Keratinocyte (primary cell): ENCODE measurements around the gene HELZ2. TPM values are rescaled to one million over a fixed set of nuclear protein-coding genes. Genes with fewer than 3 reads are reported as not detected.

Source experiments
- DNase-seq: peaks from one replicate; pipeline ENCODE4 v3.0.0-alpha.2; 2011; ENCODE audit warnings: low read depth, missing footprints, low spot score
- FAIRE-seq: peaks from 2 replicates; lab custom pipeline; 2011; peaks lifted over from hg19 to GRCh38; lab: Jason Lieb, UNC
- H2AFZ ChIP-seq: 2 replicates; pipeline ENCODE4 v1.6.0; 2012; ENCODE audit warnings: low read length, control low read depth, inconsistent platforms; ENCODE audit not compliant: control insufficient read depth
- H3K27ac ChIP-seq: 2 replicates; pipeline ENCODE4 v1.5.1; 2011; ENCODE audit warnings: low read length; ENCODE audit not compliant: control insufficient read depth, insufficient read depth
- H3K27me3 ChIP-seq: 3 replicates; pipeline ENCODE4 v1.6.0; 2011; ENCODE audit warnings: low read length; ENCODE audit not compliant: control insufficient read depth, insufficient read depth; ENCODE audit errors: extremely low read depth
- H3K36me3 ChIP-seq, 2 experiments: 2 replicates in 1 of 2; 3 replicates in 1 of 2; pipeline ENCODE4 v1.5.1; 2011; ENCODE audit warnings: low read length in 2 of 2, mild to moderate bottlenecking in 1 of 2; ENCODE audit not compliant: control insufficient read depth in 2 of 2, insufficient read depth in 2 of 2; ENCODE audit errors: extremely low read depth in 1 of 2
- H3K4me1 ChIP-seq: 3 replicates; pipeline ENCODE4 v1.5.1; 2011; ENCODE audit warnings: low read length; ENCODE audit not compliant: control insufficient read depth, insufficient read depth; ENCODE audit errors: extremely low read depth
- H3K4me2 ChIP-seq: 3 replicates; pipeline ENCODE4 v1.6.0; 2011; ENCODE audit warnings: low read depth, low read length; ENCODE audit not compliant: control insufficient read depth, insufficient read depth; ENCODE audit errors: extremely low read depth
- H3K4me3 ChIP-seq, 3 experiments: fragments of 200-600 bp in 1 of 3; sonication (generic) in 1 of 3; 2 replicates in 2 of 3; 3 replicates in 1 of 3; pipeline ENCODE4 v1.5.1; 2011 to 2016; ENCODE audit warnings: low read length in 3 of 3, mild to moderate bottlenecking in 3 of 3, control low read depth in 2 of 3, inconsistent platforms in 1 of 3, low read depth in 1 of 3, mixed read lengths in 1 of 3, mixed run types in 1 of 3, moderate library complexity in 1 of 3; ENCODE audit not compliant: control insufficient read depth in 2 of 3, insufficient read depth in 2 of 3; ENCODE audit errors: extremely low read depth in 1 of 3
- H3K79me2 ChIP-seq: 2 replicates; pipeline ENCODE4 v1.6.0; 2012; ENCODE audit warnings: low read length; ENCODE audit not compliant: control insufficient read depth, insufficient read depth
- H3K9ac ChIP-seq: 3 replicates; pipeline ENCODE4 v1.6.0; 2011; ENCODE audit warnings: low read length; ENCODE audit not compliant: control insufficient read depth, insufficient read depth; ENCODE audit errors: extremely low read depth
- H3K9me1 ChIP-seq: 3 replicates; pipeline ENCODE4 v1.6.0; 2011; ENCODE audit warnings: low read length; ENCODE audit not compliant: control insufficient read depth, insufficient read depth; ENCODE audit errors: extremely low read depth
- H3K9me3 ChIP-seq: 2 replicates; pipeline ENCODE4 v1.5.1; 2012; ENCODE audit warnings: low read depth, low read length; ENCODE audit not compliant: control insufficient read depth
- H4K20me1 ChIP-seq: 3 replicates; pipeline ENCODE4 v1.6.0; 2011; ENCODE audit warnings: low read length; ENCODE audit not compliant: control insufficient read depth, insufficient read depth; ENCODE audit errors: extremely low read depth
- EZH2 ChIP-seq: IDR thresholded peaks from one replicate; pipeline ENCODE4 v1.6.1; 2012; ENCODE audit warnings: inconsistent platforms, mild to moderate bottlenecking, low read length, moderate library complexity
- dilution Hi-C: fragments of 300-500 bp; cut with MboI; formaldehyde crosslinking; loops from one replicate; pipeline ENCODE4 v1.7.0; 2020; ENCODE audit warnings: low sequenced_read_pairs; ENCODE audit not compliant: extremely low pct_ligation_motif_present
- polyA plus RNA-seq, 5 experiments: library from polyadenylated mRNA; depleted of rRNA in 3 of 5; stranded (reverse) in 3 of 5; stranded (forward) in 1 of 5; unstranded in 1 of 5; fragments of >200 nt; gene quantifications; 1 replicate in 1 of 5; 2 replicates in 3 of 5; 3 replicates in 1 of 5; pipeline versions ENCODE4 v1.2.1 to v1.2.3, GENCODE V29; 2011 to 2012; ENCODE audit warnings: missing spikeins in 2 of 5, low read depth in 1 of 5, low replicate concordance in 1 of 5
- TF ChIP-seq, protein P1 (sequence below), 3 experiments: IDR thresholded peaks in 1 of 3; conservative IDR thresholded peaks in 1 of 3; optimal IDR thresholded peaks in 1 of 3; 2 replicates in 2 of 3; 3 replicates in 1 of 3; pipeline versions ENCODE3 to v1.5.1; 2011; ENCODE audit warnings: low read length in 3 of 3, mild to moderate bottlenecking in 3 of 3, moderate library complexity in 2 of 3, control low read depth in 1 of 3, inconsistent platforms in 1 of 3; ENCODE audit not compliant: insufficient read depth in 2 of 3; ENCODE audit errors: extremely low read depth in 1 of 3

Gene HELZ2
- polyA plus RNA-seq, 1 donor (not counting 4 experiments of a cell fraction or from before 2014, with no cell fraction given): 14.8 TPM

DNA sequence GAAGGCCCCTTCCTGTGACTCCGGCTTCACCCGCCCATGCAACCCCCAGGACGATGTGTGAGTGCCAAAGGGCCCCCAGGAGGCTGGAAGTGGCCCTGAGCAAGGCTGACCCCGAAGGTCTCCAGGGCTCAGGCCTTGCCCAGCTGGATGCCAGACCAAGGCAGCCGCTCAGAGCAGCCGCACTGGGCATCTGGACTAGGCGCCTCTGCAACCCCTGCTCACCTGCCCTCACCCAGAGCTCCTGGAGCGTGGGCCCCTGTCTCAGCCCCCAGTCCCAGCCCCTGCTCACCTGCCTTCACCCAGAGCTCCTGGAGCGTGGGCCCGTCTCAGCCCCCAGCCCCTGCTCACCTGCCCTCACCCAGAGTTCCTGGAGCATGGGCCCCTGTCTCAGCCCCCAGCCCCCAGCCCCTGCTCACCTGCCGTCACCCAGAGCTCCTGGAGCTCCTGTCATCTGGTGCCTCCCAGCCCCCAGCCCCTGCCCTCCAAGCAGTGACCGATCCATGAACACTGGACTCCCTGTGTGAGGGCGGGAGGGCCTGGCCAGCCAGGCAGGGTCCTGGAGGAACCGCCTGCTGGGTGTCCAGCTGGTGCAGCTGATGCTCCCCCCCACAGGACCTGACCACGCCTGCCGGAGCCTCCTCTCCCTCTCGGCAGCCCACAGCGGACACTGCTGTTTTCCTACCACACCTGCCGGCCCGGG, 27.6 kb downstream of the HELZ2 start:
- H3K36me3 ChIP-seq: no peaks in the 10 kb centered on the region
- H3K9me1 ChIP-seq: no peaks in the 10 kb centered on the region
- no peak overlapping the region for H3K4me2 ChIP-seq
- no peaks in the 10 kb centered on the region for H3K9me3 ChIP-seq
- no peak overlapping the region for H3K4me3 ChIP-seq
- H3K79me2 ChIP-seq: no peaks in the 10 kb centered on the region
- H3K27me3 ChIP-seq: peaks cover 3% of the 10 kb centered on the region
- H3K9ac ChIP-seq: no peak overlapping the region
- no peak overlapping the region for H2AFZ ChIP-seq
- H4K20me1 ChIP-seq: no peaks in the 10 kb centered on the region
- H3K27ac ChIP-seq: no peak overlapping the region
- TF ChIP-seq EZH2: no peak
- TF ChIP-seq, protein P1, sequence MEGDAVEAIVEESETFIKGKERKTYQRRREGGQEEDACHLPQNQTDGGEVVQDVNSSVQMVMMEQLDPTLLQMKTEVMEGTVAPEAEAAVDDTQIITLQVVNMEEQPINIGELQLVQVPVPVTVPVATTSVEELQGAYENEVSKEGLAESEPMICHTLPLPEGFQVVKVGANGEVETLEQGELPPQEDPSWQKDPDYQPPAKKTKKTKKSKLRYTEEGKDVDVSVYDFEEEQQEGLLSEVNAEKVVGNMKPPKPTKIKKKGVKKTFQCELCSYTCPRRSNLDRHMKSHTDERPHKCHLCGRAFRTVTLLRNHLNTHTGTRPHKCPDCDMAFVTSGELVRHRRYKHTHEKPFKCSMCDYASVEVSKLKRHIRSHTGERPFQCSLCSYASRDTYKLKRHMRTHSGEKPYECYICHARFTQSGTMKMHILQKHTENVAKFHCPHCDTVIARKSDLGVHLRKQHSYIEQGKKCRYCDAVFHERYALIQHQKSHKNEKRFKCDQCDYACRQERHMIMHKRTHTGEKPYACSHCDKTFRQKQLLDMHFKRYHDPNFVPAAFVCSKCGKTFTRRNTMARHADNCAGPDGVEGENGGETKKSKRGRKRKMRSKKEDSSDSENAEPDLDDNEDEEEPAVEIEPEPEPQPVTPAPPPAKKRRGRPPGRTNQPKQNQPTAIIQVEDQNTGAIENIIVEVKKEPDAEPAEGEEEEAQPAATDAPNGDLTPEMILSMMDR (optimal IDR thresholded peaks at IDR 0.05 in 1 of 3, IDR thresholded peaks at IDR 0.05 in 1 of 3, conservative IDR thresholded peaks at IDR 0.05 in 1 of 3; ENCODE audit: extremely low read depth in 1 of 3, insufficient read depth in 2 of 3, low read length in 3 of 3): no peak
- H3K4me1 ChIP-seq: peaks cover 40% of the 10 kb centered on the region
- DNase-seq: no peak
- no peak for FAIRE-seq
- dilution Hi-C loops: no loop called here

DNA sequence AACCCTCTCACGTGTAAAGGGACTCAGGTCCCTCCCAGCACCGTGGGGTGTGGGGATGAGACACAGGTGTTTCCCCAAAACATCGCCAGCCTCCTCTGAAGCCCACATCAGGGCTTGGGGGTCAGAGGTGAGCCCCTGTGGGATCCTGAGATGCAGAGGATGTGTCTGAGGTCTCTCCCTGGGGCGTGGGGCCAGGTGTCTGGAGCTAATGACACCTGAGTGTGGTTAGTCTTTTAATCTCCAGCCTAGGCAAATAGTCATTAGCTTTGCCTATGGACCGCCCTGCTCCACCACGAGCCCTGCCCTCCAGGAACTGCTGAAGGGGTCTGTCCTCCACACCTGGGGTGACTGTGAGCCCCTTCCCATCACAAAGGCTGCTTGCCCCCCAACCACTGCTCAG, 28.2 kb downstream of the HELZ2 start:
- dilution Hi-C loops: no loop called here
- peaks cover 40% of the 10 kb centered on the region for H3K4me1 ChIP-seq
- H3K79me2 ChIP-seq: no peaks in the 10 kb centered on the region
- H3K9ac ChIP-seq: peak overlapping the region; percentile 48
- H3K36me3 ChIP-seq: no peaks in the 10 kb centered on the region
- H3K27me3 ChIP-seq: peaks cover 3% of the 10 kb centered on the region
- no peak overlapping the region for H2AFZ ChIP-seq
- H4K20me1 ChIP-seq: no peaks in the 10 kb centered on the region
- no peak for FAIRE-seq
- peak overlapping the region in 1 of 3 experiments; percentile 31 for H3K4me3 ChIP-seq
- no peaks in the 10 kb centered on the region for H3K9me1 ChIP-seq
- peak overlapping the region; percentile 49 for H3K4me2 ChIP-seq
- DNase-seq: no peak
- TF ChIP-seq EZH2: no peak
- TF ChIP-seq, protein P1 (optimal IDR thresholded peaks at IDR 0.05 in 1 of 3, IDR thresholded peaks at IDR 0.05 in 1 of 3, conservative IDR thresholded peaks at IDR 0.05 in 1 of 3; ENCODE audit: extremely low read depth in 1 of 3, insufficient read depth in 2 of 3, low read length in 3 of 3): no peak
- H3K9me3 ChIP-seq: no peaks in the 10 kb centered on the region
- H3K27ac ChIP-seq: peak overlapping the region; percentile 67
